ENCODE data around the gene SPOCD1. TPM values are rescaled to one million over a fixed set of nuclear protein-coding genes. Genes with fewer than 3 reads are reported as not detected.

SPOCD1 gene
- polyA plus RNA-seq, 2 of the 4 experiments (the other 2 are of a cell fraction), result 0.98 to 4.8 TPM

DNA sequence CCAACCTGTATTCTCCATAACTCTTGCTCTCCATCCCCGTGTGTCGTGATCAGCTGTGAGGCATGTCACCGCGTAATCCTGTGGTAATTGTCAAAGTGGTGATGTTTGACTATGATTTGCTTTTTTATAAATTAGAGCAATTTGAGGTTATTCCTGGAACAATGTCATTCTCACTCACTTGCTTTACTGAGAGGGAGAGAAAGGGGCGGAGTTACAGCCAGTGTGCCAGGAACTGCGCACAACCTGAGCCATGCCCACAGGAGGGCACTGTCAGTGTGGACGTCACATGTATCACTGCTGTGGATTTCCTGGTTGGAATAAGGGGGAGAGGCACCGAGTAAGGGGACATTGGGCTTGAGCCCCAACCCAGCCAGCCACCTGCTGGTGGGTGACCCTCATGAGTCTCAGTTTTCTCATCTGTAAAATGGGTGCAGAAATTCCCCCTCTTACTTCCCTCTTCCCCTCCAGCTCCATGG, 58.6 kb downstream of the SPOCD1 start:
- Histone ChIP-seq H3K4me3 (no peak overlapping the region), H3K4me1 (peaks cover 34% of the 10 kb centered on the region), H3K9me3 (no peaks in the 10 kb centered on the region), H3K4me2 (no peak overlapping the region), H3K27ac (no peak overlapping the region)
- ChIA-PET CTCF (interaction anchor here (1.2 to 14.7 kb wide), 6 partner anchors 11 to 206 kb away, joined by 3 to 242 read pairs (median 4); no protein-coding TSS in a partner anchor), POLR2A (interaction anchor here (0.9 kb wide), 1 partner anchor 31 kb away, joined by 3 read pairs; no protein-coding TSS in a partner anchor)
- DNase-seq (ENCODE audit: low read depth in 1 of 2, low spot score in 1 of 2) (no peak), ATAC-seq (no peak), FAIRE-seq (no peak)
- 87% methylated on average over 8 of the region's 8 CpGs for WGBS (ENCODE audit: missing lambda C conversion rate)
- TF ChIP-seq ZFP36 (IDR thresholded peaks at IDR 0.05; ENCODE audit: borderline replicate concordance, partially characterized antibody), result no peak
- no peak for TF ChIP-seq GATA3 (IDR thresholded peaks at IDR 0.05; ENCODE audit: borderline replicate concordance)
- TF ChIP-seq HDAC2 (IDR thresholded peaks at IDR 0.05), result 0 out of 2 replicates have a peak, but pooled peaks have one; percentile 35
- TF ChIP-seq ZSCAN20 (CRISPR knock-in tag; IDR thresholded peaks at IDR 0.05), result no peak
- TF ChIP-seq KDM1A (IDR thresholded peaks at IDR 0.05; ENCODE audit: low read depth), result 0 out of 2 replicates have a peak, but pooled peaks have one; percentile 61

- DNase-seq (ENCODE audit: low read depth in 1 of 2, low spot score in 1 of 2) (no peak), ATAC-seq (no peak), FAIRE-seq (no peak)
- no peak for TF ChIP-seq NPAS2 (CRISPR knock-in tag; IDR thresholded peaks at IDR 0.05; ENCODE audit: borderline replicate concordance)
- no peak for TF ChIP-seq HEYL (CRISPR knock-in tag; IDR thresholded peaks at IDR 0.05)
- TF ChIP-seq CEBPB (IDR thresholded peaks at IDR 0.05), result no peak
- no peak for TF ChIP-seq CHD2 (IDR thresholded peaks at IDR 0.05; ENCODE audit: low read length, partially characterized antibody)
- no peak for TF ChIP-seq SMC3 (IDR thresholded peaks at IDR 0.05)
- no peak for TF ChIP-seq MAX (IDR thresholded peaks at IDR 0.05)
- no peak for TF ChIP-seq CTCF (IDR thresholded peaks at IDR 0.05)
- TF ChIP-seq MAZ (IDR thresholded peaks at IDR 0.05; ENCODE audit: borderline replicate concordance, low read depth, low read length), result no peak
- TF ChIP-seq RNF2 (IDR thresholded peaks at IDR 0.05; ENCODE audit: borderline replicate concordance, low read depth), result no peak
- TF ChIP-seq FOXS1 (CRISPR knock-in tag; IDR thresholded peaks at IDR 0.05), result no peak
- ChIA-PET CTCF (interaction anchor here (1.4 to 14.7 kb wide), 4 partner anchors 11 to 92 kb away, joined by 3 to 242 read pairs (median 4); no protein-coding TSS in a partner anchor), POLR2A (no interaction called here)
- WGBS (ENCODE audit: missing lambda C conversion rate), result 92% methylated on average over 11 of the region's 13 CpGs
- no peaks in the 10 kb centered on the region for H3K9me3 ChIP-seq
- no peak overlapping the region for H3K4me2 ChIP-seq
- no peak overlapping the region for H3K4me3 ChIP-seq
- H3K4me1 ChIP-seq, result peaks cover 27% of the 10 kb centered on the region
- no peak overlapping the region for H3K27ac ChIP-seq
Measured at GRCh38 chr1:31756578-31756977, 59.2 kb downstream of the SPOCD1 start.

GRCh38 chr1:31755850-31756492, 59.9 kb downstream of the SPOCD1 start:
- no peak overlapping the region for H3K4me2 ChIP-seq
- FAIRE-seq, result no peak
- no peak overlapping the region for H3K4me3 ChIP-seq
- WGBS (ENCODE audit: missing lambda C conversion rate), result 87% methylated on average over 13 of the region's 30 CpGs
- H3K9me3 ChIP-seq, result no peaks in the 10 kb centered on the region
- TF ChIP-seq CHD4 (IDR thresholded peaks at IDR 0.05; ENCODE audit: borderline replicate concordance) (no peak), FOXS1 (CRISPR knock-in tag; IDR thresholded peaks at IDR 0.05) (no peak), SMC3 (IDR thresholded peaks at IDR 0.05) (no peak), PHF8 (IDR thresholded peaks at IDR 0.05; ENCODE audit: borderline replicate concordance, low read depth) (no peak), RNF2 (IDR thresholded peaks at IDR 0.05; ENCODE audit: borderline replicate concordance, low read depth) (no peak), KDM5A (IDR thresholded peaks at IDR 0.05) (no peak), ZSCAN20 (CRISPR knock-in tag; IDR thresholded peaks at IDR 0.05) (no peak), EHF (CRISPR knock-in tag; IDR thresholded peaks at IDR 0.05) (no peak), TP53 (CRISPR knock-in tag; IDR thresholded peaks at IDR 0.05) (no peak), CHD2 (IDR thresholded peaks at IDR 0.05; ENCODE audit: low read length, partially characterized antibody) (no peak), HOXB13 (CRISPR knock-in tag; IDR thresholded peaks at IDR 0.05; ENCODE audit: low read depth) (no peak), ELK1 (IDR thresholded peaks at IDR 0.05; ENCODE audit: low read depth, low read length) (no peak), ZFP36 (IDR thresholded peaks at IDR 0.05; ENCODE audit: borderline replicate concordance, partially characterized antibody) (no peak), NFE2L2 (conservative IDR thresholded peaks at IDR 0.05; ENCODE audit: low read length) (no peak), NPAS2 (CRISPR knock-in tag; IDR thresholded peaks at IDR 0.05; ENCODE audit: borderline replicate concordance) (no peak), POLR2AphosphoS2 (conservative IDR thresholded peaks at IDR 0.05; ENCODE audit: low read length) (no peak)
- TF ChIP-seq, protein P1, sequence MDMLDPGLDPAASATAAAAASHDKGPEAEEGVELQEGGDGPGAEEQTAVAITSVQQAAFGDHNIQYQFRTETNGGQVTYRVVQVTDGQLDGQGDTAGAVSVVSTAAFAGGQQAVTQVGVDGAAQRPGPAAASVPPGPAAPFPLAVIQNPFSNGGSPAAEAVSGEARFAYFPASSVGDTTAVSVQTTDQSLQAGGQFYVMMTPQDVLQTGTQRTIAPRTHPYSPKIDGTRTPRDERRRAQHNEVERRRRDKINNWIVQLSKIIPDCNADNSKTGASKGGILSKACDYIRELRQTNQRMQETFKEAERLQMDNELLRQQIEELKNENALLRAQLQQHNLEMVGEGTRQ (IDR thresholded peaks at IDR 0.05), result no peak
- TF ChIP-seq, protein P2, sequence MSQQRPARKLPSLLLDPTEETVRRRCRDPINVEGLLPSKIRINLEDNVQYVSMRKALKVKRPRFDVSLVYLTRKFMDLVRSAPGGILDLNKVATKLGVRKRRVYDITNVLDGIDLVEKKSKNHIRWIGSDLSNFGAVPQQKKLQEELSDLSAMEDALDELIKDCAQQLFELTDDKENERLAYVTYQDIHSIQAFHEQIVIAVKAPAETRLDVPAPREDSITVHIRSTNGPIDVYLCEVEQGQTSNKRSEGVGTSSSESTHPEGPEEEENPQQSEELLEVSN (IDR thresholded peaks at IDR 0.05; ENCODE audit: borderline replicate concordance, low read depth), result no peak
- no peak for DNase-seq (ENCODE audit: low read depth in 1 of 2, low spot score in 1 of 2)
- H3K27ac ChIP-seq, result no peak overlapping the region
- H3K4me1 ChIP-seq, result peaks cover 22% of the 10 kb centered on the region
- CTCF ChIA-PET, result interaction anchor here (1.4 to 1.6 kb wide), 2 partner anchors 40 to 92 kb away, joined by 3 read pairs; no protein-coding TSS in a partner anchor
- POLR2A ChIA-PET, result no interaction called here
- ATAC-seq, result no peak
